ENCODE data around the gene VASH1.

Gene VASH1

DNA sequence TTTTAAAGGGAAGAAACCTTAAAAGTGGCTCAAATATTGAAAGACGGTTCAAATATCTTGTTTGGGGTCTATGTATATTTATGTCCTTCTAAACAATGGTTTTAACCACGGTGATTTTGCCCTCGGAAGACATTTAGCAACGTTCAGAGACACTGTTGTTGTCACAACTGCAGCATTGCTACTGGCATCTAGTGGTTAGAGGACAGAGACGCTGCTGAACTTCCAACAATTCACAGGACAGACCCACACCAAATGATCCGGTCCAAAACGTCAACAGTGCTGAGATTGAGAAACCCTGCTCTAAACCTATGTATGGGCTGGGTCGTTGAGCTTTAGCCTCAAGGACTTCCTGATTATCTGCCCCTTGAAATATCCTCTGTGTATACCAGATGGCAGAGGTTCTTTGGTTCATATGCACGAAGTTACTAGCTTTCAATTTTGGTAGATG, 49.7 kb downstream of the VASH1 start:
- DNase-seq (ENCODE audit: insufficient read length, low spot score) (no peak), FAIRE-seq (peak; percentile 62)

DNA sequence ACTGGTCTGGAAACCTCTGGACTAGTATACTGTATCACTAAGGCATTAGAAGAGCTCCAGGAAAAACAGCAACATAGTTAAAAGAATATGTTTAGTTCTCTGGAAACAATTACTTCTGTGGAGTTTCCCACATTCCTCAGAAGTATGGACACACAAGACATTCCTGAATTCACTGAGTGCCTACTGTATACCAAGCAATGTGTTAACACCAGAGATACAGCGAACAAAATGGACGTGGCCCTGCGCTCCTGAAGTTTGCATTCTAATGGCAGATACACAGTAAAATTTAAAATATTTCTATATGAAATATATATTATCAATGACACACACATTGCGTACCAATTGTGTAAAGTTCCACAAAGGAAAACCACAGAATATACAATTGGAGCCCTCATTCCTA, 50.3 kb downstream of the VASH1 start:
- FAIRE-seq (no peak), DNase-seq (ENCODE audit: insufficient read length, low spot score) (no peak)
- no peak for TF ChIP-seq POLR2A (IDR thresholded peaks at IDR 0.05; ENCODE audit: low read depth, low read length)

More for the DNA sequence above, 49.7 kb downstream of the VASH1 start:
- no peak for TF ChIP-seq POLR2A (IDR thresholded peaks at IDR 0.05; ENCODE audit: low read depth, low read length)

DNA sequence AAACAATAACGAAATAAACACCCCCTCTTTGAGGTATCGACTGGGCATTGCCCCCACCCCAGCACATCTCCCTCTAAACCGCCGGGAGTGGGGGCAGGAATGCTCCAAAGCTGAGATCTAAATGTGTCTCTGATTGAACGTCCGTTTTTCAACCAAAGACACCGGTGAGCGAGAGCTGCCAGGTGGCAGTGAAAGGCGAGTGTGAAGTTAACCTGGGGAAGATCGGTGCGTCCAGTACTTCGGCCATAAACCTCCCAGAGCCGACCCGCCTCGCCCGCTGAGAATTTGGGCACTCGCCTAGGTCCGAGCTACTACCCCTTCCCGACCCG, 50.8 kb downstream of the VASH1 start:
- no peak for FAIRE-seq
- TF ChIP-seq POLR2A (IDR thresholded peaks at IDR 0.05; ENCODE audit: low read depth, low read length), result no peak
- DNase-seq (ENCODE audit: insufficient read length, low spot score), result no peak

DNA sequence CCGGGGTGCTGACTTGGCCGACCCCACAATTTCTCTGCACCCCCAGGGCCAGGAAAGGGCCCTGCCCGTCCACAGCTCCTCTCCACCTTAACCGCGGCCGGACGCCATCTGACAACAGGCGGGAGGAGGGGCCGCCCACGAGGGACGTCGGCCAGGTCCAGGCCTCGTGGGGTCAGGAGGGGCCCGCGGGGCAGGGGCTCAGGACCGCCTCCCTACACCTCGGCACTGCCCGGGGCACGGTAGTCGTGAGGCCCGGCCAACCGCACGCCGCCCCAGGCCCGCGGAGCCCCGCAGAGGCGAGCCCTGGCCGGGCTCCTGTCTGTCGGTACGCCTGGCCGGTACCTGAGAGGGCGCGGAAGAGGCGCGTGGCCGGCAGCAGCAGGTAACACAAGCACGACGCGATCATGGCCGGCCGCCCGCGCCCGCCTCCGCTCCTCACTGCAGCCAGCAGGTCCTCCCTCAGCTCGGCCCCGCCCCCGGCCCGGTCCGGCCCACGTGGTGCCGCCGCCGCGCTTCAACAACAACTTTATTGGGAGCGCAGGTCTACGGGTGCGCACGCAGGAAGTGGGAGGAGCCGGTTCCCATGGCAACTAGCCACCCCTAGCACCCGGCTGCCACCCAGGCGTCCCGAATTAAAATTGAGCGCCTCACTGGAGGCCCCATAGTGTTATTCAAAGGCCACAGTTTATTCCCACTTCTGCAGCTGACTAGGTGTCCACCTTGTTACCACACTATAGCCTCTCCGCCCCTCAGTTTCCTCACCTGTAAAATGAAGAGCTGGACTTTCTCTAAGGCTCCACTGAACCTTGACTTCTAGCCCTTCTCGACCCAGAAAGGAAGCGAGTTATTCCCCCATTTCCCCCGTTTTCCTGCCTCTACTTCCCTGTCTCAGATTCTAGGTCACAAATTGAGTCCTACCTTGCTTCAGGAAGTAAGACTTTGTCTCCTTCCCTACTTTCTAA, 51.4 kb downstream of the VASH1 start, which contains the start of gene ANGEL1:
TSS of gene ANGEL1 (minus strand) at position 461 of the 962 bp plus-strand sequence. CDS start at position 406, 55 bp downstream.
- DNase-seq (ENCODE audit: insufficient read length, low spot score), result peak; percentile 74
- no peak for FAIRE-seq
- TF ChIP-seq POLR2A (IDR thresholded peaks at IDR 0.05; ENCODE audit: low read depth, low read length), result peak; percentile 74

DNA sequence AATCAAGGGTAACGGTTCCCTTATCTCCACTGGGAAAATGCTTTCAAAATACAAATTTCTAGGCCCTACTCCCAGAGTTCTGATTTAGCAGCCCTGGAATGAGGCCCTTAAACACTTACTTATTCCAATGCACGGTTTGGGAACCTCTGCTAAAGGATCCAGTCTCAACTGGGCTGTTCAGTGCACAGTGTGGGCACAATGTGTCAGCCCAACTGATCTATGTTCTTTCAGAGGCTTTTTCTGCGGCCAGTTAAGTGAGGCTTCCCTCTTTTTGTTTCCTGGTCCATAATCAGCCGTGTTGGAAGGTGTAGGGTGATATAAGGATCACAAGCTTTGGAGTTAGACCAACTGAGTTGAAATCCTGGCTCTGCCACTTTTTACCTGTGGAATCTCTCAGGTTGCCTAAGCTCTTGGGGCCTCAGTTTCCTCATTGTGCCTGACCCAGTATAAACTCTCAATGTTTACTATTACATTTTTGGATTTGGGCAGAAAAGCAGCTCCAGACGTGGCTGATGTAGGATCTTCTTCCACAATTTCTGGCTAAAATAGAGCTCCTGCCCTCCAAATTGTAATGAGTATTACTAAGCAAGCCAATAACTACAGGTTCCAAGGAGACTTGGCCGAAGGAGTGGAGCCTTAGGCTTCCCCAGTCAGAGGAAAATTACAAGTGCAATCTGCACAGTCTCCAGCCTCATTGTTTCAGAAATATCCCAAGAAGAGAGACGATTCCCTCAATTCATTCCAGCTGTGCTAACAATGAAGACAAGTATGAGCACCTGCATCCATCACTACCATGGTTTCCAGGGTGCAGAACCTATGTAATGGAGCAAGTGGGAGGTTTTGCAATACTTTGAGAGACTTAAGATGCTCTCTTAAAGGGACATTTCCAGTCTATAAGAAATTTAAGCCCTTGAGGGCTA, 53.7 kb downstream of the VASH1 start:
- DNase-seq (ENCODE audit: insufficient read length, low spot score) (no peak), FAIRE-seq (no peak)
- no peak for TF ChIP-seq POLR2A (IDR thresholded peaks at IDR 0.05; ENCODE audit: low read depth, low read length)

DNA sequence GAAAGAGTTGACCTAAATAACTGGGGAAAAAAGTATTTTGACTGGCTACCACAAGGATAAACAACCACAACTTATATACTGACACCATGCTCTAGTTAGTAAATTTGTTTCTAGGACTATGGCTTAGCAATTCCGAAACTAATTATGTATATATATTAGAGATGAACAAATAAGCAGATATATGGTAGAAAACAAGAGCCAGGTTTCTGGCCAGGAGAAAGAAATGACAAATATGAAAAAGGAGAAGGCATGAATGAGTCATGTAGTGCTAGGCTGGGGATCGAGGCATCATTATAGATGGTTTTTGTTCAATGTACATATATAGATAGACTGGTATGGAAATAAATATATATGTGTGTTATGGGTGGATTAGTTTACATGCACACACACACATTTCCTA, 59.4 kb downstream of the VASH1 start:
- TF ChIP-seq POLR2A (IDR thresholded peaks at IDR 0.05; ENCODE audit: low read depth, low read length), result no peak
- FAIRE-seq (no peak), DNase-seq (ENCODE audit: insufficient read length, low spot score) (no peak)

DNA sequence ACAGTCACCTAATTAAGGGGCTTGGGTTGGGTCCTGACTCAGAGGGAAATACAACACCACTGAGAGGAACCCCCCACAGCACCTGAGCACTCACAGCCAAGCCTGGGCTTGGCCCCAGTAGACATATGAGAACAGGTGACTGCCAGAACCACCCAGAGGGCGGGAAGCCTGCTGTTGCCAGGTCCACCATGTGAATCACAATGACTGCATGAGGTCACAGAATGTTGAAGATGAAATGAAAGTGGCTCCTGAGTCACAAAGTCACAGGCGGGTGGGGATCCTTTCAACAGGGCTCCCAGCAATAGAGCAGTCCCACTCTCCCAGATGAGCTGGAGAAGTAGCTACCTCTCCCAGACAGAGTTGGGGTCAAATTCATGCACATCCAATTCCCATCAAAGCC, 64.9 kb downstream of the VASH1 start, which contains the start of gene LRRC74A:
TSS of gene LRRC74A (plus strand) at position 287 of the 400 bp plus-strand sequence. CDS start 290 bp downstream, outside the sequence.
- DNase-seq (ENCODE audit: insufficient read length, low spot score) (no peak), FAIRE-seq (no peak)
- no peak for TF ChIP-seq POLR2A (IDR thresholded peaks at IDR 0.05; ENCODE audit: low read depth, low read length)

DNA sequence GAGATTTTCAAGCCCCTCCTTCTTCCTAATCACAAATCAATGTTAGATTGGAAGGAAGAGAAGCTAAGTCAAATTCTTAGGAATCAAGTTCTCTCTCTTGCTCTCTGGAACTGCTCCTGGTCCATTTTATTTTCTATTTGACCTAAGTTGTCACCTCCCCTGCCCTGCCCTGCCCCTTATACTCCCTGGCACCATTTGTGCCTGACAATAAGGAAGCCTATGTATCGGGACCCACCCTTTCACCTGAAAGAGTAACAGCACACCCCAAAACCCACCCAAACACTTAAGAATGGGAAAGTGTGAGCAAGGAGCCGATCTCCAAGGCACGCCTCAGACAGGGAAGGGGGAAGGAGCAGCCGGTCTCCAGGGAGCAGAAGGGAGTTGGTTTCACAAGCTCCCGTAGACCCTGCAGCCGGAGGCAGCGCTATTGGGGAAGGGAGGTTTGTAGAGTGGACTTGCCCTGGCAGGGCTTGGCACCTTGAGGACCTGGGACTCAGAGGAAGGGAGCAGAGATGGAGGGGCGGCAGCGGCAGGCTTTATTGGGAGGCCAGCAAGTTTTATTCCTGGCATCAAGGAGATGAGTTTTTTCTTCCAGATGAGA, 66.5 kb downstream of the VASH1 start:
- no peak for DNase-seq (ENCODE audit: insufficient read length, low spot score)
- FAIRE-seq, result no peak

DNA sequence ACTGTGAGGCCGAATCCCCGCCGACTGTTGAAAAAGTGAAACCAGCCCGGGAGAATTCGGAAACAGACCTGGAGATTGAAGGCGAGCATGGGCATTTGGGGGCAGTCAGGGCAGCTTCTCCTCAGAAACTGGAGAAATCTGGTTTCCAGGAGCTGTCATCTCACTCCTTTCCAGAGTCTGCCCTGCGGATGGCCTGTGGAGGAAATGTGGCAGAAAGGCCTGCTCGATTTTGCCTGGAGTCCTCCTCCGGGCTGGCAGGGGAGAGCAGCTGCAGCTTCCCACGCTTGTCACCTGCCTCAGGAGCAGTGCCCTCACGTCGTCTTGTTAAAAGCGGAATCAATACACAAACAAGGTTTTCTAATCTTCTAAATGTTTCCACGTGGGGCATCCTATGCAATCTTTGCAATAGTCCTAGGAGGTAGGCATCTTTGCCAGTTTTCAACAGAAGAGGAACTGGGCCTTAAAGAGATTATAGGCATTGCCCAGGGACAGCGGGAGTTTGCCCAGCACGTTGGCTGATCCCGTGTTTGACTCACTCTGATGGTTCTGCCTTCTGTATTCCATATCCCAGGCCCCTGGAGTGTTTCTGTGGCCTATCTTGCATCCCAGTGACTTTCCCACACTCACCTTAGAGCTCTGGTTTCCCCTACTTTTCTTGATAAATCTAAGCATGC, 67.2 kb downstream of the VASH1 start:
- FAIRE-seq, result no peak
- TF ChIP-seq POLR2A (IDR thresholded peaks at IDR 0.05; ENCODE audit: low read depth, low read length), result no peak
- DNase-seq (ENCODE audit: insufficient read length, low spot score), result no peak

More for the DNA sequence above, 66.5 kb downstream of the VASH1 start:
- no peak for TF ChIP-seq POLR2A (IDR thresholded peaks at IDR 0.05; ENCODE audit: low read depth, low read length)

DNA sequence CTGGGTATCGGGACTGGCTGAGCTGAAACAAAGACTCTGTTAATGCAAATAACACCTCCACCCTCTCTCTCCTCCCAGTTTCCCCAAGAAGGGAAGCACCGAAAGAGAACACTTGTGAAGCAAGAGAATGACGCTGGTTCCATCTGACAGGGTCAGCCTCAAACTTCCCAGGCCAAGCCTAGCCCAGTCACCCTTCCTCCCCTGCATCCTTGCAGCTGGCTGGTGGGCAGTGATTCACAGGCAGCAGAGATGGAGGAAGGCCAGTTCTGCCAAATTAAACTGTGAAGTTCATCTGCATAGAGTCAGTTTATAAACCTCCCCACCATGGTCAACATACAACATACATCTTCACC, 67.7 kb downstream of the VASH1 start:
- FAIRE-seq (no peak), DNase-seq (ENCODE audit: insufficient read length, low spot score) (no peak)
- no peak for TF ChIP-seq POLR2A (IDR thresholded peaks at IDR 0.05; ENCODE audit: low read depth, low read length)

DNA sequence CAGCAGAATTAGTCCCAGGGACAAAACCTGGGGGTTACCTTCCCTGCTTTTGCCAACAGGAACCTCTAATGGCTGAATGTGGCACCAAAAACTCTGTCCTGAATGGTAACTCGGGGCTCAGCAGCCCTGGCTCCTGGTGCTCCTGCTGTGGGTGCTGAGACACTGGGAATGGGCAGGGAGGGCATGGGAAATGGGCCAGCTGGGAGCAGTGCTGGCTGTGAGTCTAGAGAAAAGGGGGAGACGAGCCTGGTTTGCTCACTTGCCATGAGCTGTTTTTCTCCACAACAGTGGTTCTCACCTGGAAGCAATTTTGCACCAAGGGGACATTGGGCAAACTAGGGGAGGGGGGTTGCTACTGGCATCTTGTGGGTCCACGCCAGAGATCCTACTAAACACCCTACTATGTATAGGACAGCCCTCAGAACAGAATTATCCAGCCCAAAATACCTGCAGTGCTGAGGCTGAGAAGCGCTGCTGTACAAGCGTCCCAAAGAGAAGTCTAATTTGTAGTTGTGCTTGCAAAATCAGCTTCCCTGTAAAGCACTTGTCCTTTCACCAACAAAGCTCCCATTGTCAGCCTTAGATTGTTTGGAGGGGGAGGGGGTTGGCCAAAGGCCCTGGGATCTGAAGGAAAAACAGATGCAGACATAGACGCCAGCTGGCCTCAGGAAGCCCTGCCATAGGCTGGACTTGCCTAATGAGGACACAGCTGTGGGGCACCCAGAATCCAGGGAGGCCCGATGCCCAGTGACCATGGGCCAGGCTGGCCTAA, 68.6 kb downstream of the VASH1 start:
- no peak for FAIRE-seq
- DNase-seq (ENCODE audit: insufficient read length, low spot score), result no peak
- TF ChIP-seq POLR2A (IDR thresholded peaks at IDR 0.05; ENCODE audit: low read depth, low read length), result no peak

DNA sequence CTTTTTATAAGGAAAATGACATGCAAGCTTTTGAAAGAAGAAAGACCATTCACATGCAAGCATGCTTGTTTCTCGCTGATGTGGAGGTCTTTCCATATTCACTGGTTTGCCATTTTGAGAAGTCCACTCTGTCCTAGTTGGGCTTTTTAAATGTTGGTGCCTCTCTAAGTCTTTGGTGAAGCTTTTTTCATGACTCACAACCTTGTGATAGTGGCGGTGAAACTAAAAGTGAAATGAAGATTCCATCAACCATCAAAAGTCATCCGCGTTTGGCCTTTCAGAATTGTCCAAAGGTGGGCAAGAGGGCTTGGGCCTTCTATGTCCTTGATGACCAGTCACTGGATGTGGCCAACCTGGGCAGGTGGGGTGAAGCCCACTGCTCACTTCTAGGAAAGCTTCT, 69.3 kb downstream of the VASH1 start:
- DNase-seq (ENCODE audit: insufficient read length, low spot score) (no peak), FAIRE-seq (no peak)
- TF ChIP-seq POLR2A (IDR thresholded peaks at IDR 0.05; ENCODE audit: low read depth, low read length), result no peak
